Measurements from ENCODE around the gene SLITRK5.

GRCh38 chr13:87674247-87674738 lies 3.1 kb downstream of the SLITRK5 start:
- TF ChIP-seq CTCF (conservative IDR thresholded peaks at IDR 0.05) (no peak), ZFX (IDR thresholded peaks at IDR 0.05) (no peak)
